NCI-H345 (cell line): ENCODE measurements around the gene SLC24A3.

Source experiments
- DNase-seq: peaks from one replicate; lab custom pipeline; 2025; lab: John Stamatoyannopoulos, UW

Gene SLC24A3

GRCh38 chr20:19212469-19212815, at the start of gene SLC24A3:
TSS of gene SLC24A3 (plus strand) at chr20:19212642.
- DNase-seq = no peak

DNA sequence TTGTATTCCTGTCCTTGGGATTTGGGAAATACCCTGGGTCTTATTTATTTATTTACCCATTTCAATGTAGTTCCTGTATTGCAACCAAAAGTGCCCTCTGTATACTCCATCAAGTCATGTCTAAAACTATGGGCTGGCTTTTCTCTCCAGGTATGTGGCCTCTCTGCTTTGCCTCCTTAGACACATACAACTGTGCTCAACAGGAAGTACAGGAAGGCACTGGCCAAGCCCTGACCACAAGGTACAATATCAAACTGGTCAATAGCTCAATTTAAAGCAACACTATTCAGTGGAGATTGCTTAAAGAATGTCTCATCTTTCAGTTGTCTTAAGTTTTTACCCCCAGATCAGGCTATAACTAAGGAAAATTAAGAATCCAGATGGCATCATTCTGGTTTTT, 42.3 kb upstream of the SLC24A3 start:
- no peak for DNase-seq

- DNase-seq = no peak
These were observed 39.8 kb upstream of the SLC24A3 start for GRCh38 chr20:19172637-19173036.

DNA sequence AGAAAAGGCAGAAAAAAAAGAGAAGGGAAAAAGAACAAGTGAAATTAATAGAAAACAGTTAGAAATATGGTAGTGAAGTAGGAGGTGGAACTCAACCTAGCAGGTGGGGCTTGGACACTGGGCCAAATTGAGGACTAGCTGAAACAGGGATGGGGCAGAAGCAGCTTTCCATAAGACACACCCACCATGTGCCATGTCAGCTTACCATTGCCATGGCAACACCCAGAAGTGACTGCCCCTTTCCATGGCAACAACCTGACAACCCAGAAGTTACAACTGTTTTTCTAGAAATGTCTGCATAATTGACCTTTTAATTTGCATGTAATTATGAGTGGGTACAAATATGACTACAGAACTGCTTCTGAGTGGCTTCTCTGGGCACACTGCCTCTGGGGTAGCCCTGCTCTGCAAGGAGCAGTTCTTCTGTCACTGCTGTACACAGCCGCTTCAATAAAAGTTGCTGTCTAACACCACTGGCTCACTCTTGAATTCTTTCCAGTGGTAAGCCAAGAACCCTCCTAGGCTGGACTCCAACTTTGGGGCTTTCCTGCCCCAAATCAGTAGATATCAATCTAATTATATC, 35.9 kb upstream of the SLC24A3 start:
- DNase-seq = no peak

DNA sequence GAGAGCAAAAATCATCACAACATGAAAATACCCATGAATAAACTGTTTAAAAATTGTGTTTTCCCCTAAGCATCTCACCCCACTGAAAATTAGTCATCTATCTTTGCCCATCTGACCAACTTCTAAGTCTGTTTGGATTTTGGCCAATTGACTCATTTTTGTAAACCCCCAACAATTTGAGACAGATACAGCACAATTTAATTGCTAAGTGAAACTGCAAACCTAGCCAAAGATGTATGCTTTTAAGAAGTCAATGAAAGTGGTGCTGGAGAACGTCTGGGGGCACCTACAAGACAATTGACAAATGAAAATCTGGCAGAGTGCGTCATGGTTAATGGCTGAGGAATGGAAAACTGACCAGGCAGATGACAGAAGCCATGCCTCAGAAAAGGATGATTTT, 30.9 kb upstream of the SLC24A3 start:
- DNase-seq = no peak

DNA sequence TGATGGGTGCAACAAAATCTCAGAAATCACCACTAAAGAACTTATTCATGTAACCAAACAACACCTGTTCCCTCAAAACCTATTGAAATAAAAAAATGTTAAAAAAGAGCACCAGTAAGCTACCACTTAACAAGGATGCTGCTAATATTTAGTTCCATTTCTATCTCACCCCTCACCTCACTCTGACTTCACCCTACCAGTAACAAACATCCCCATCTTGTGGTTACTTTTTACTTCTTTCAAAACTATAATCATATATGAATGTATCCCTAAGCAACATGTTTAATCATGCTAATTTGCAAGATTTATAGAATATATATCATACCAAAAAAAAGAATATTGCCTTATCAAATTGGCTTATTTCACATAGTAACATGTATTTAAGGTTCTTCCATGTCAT, 27.4 kb upstream of the SLC24A3 start:
- DNase-seq = no peak

DNA sequence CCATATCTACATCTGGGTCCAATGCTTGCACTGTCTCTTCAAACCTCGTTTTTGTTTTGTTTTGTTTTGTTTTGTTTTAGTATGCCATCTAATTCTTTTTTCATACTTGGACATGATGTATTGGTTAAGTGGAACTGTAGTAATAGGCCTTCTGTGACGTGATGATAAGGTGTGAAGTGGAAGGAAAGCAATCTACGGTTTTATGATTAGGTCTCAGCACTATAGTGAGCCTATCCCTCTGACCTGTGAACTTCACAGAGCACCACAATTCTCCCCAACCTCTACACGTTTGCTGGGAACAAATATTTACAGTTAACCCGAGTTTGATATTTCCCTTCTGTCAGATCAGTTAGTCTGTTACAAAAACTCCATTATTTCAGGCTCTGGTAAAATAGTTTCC, 19.1 kb upstream of the SLC24A3 start:
- no peak for DNase-seq

DNA sequence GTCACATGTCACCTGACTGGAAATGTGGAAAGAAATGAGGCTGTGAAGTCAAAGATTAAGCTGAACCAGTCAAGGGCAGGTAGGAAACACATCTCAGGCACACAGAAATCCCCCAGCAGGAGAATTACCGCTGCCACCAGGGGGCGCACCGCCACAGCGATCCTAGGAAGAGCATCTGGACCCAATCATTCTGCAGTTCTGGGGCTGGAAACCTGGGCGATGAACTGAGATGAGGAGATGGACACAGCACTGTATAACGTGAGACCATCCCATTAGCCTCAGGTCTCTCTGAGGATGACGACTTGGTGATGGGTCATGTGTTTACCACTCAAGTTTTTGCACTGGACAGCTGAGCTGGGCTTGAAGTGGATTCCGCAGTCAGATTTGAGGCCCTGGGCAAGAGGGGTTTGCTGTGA, 6.5 kb upstream of the SLC24A3 start:
- peak; percentile 79 for DNase-seq

GRCh38 chr20:19207541-19207940, 4.9 kb upstream of the SLC24A3 start:
- DNase-seq = no peak

DNA sequence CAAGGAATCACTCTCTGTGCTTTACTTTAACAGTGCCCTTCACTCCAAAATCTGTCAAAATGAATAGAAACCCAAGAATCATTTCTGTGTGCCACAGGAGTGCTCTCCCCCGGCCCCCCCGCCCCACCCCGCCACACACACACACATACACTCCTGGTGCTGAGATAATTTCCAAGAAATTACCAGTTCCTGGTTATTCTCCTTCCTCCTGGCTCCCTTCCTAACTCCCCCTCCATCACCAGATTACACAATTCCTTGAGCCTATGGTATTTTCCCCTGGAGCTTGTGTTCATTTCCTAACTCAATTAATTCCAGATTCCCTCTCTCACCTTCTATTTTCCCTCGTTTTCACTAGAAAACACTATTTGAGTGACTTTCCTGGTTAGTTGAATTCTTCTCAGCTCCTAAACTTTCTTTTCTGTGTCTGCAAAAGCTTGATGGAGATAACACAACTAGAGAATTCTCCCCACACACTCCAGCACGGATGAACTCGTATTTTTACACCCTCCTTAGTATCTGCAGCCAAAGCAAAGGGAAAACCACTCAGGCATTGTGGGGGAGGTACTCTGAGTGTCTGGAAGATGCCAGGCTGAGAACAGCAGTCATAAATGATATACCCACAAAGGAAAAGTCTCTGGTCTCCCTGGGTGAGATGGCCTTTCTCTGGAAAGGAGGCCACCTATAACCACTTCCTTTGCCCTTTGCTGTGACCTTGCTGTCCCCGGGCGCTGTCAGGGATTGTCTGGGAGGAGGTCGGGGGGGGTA, 1.9 kb upstream of the SLC24A3 start:
- DNase-seq = no peak

GRCh38 chr20:19211252-19211651, 1.2 kb upstream of the SLC24A3 start:
- DNase-seq = no peak

GRCh38 chr20:19211661-19212468, 577 bp upstream of the SLC24A3 start:
- DNase-seq = peak; percentile 68

DNA sequence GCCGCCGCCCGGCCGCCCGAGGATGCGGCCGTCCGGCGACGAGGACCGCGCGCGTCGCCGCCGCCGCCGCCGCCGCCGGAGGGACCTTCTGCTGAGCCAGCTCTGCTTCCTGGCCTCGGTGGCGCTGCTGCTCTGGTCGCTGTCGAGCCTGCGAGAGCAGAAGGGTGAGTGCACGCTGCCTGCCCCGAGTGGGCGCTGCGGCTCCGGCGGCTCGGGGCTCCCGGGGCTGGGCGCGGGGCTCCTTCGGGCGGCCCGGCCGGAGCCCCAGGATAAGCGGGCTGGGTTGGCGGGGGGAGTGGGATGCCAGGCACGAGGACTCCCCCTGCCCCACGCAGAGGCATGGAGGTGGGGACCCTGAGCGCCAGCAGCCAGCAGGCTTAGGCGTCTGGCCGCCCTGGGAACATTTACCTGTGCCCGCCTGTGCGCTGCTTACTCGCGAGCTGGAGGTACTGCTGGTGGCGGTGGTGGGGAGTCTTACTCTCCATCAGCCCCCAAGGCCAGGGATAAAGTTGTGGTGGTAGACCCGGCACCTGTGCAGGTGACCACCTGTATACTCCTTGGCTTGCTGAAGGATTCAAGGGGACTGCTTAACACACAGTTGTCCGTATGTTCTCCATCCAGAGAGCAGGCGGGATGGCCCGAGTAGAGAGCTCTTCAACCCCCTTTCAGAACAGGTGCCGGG, 520 bp downstream of the SLC24A3 start:
- peak; percentile 77 for DNase-seq

GRCh38 chr20:19213946-19214490, 1.6 kb downstream of the SLC24A3 start:
- no peak for DNase-seq

DNA sequence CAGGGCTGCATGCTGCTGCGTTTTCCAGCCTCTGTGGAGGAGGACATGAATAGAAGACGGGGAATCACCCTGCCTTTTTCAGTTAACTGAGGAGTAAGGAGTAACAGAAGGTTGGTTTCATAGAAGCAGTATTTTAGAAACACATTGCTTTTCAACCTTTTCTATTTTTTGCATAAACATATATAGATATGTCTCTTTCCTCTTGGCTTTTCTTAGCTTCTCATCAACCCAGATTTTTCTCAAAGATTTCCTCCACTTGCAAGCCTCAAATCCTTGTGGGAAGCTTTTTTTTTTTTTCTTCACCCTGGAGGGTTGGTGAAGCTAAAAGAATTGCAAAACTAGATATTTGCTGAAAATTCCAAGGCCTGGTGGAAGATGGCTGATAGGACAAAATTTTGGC, 6.0 kb downstream of the SLC24A3 start:
- DNase-seq = no peak

DNA sequence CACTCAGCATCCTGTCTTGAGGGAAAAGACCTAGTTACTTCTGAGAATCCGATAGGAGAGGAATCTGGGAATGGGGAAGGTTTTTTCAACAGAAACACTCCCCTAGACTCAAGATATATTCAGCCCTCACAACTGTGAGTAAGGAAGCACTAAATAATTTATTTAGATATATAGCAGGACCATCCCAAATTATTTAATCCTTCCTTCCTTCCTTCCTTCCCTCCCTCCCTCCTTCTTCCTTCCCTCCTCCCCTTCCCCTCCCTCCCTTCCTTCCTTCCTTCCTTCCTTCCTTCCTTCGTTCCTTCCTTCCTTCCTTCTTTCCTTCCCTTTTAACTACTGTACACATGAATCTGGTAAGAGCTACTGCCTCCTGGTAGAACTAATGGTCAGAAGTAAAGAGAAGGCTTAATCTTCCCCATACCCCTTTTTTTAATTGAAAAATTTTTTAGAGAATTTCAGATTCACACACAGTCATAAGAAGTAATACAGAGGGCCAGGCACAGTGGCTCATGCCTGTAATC, 10.1 kb downstream of the SLC24A3 start:
- DNase-seq = no peak

DNA sequence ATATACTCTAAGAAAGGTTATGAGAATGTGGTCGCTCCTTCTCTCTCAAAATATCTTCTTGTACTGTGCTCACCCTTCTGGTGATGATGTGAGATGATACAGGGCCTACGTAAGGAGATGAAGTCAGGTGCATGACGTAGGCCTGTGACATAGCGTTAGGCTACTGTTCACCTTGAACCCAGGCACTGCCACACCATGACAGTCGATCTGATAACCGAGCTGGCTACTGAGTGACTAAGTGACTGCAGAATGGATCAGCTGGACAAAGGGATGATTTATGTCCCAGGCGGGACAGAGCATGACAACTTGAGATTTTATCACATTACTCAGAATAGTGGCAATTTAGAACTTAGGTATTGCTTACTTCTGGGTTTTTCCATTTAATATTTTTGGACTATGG, 11.2 kb downstream of the SLC24A3 start:
- DNase-seq = no peak

- no peak for DNase-seq
These were observed 19.1 kb downstream of the SLC24A3 start for GRCh38 chr20:19231359-19232035.

- DNase-seq = no peak
These were observed 20.8 kb downstream of the SLC24A3 start for GRCh38 chr20:19232997-19233794.

DNA sequence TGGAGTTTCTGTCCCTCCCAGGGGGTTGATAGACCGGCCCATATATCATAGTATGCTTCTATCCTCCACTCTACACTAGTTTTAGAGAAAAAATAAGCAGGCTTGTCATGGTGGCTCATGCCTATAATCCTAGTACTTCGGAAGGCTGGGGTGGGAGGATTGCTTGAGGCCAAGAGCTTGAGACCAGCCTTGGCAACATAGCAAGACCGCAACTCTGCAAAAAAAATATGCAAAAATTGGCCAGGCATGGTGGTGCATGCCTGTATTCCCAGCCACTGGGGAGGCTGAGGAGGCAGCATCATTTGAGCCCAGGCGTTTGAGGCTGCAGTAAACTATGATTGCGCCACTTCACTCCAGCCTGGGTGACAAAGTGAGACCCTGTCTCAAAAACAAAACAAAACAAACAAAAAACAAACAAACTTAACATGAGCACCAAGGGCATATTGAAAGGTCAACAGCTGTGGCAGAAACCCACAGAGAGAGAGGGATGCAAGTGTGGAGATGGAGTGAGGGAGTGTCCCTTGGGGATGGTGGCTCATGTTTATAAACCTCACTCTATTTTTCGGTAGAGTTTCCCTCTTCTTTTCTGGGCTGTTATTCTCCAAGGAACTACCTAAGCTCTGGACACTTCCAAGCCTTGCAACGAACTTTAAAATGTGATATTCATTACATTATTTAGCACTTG, 24.1 kb downstream of the SLC24A3 start:
- DNase-seq = no peak
